Tibial nerve (tissue), 4 donors: ENCODE measurements around the gene GCNT4.

Experiments used
- EP300 ChIP-seq, 2 donors: sonication (generic); formaldehyde crosslinking; IDR thresholded peaks; one replicate each; pipeline ENCODE4 v1.6.1; 2017; ENCODE audit warnings: antibody characterized with exemption in 2 of 2, mild to moderate bottlenecking in 1 of 2
- POLR2A ChIP-seq, 2 donors: fragments of 450-650 bp; IDR thresholded peaks; one replicate each; pipeline ENCODE4 v1.6.1; 2017; ENCODE audit warnings: antibody characterized with exemption in 2 of 2, mild to moderate bottlenecking in 2 of 2, moderate library complexity in 2 of 2
- TF ChIP-seq, protein P1 (sequence below), 5 experiments: fragments of 200-600 bp in 3 of 5; fragments of 450-650 bp in 2 of 5; sonication (generic) in 3 of 5; IDR thresholded peaks; one replicate each; pipeline ENCODE4 v1.5.1; 2016 to 2019; ENCODE audit warnings: antibody characterized with exemption in 5 of 5, mild to moderate bottlenecking in 3 of 5, moderate library complexity in 2 of 5

DNA sequence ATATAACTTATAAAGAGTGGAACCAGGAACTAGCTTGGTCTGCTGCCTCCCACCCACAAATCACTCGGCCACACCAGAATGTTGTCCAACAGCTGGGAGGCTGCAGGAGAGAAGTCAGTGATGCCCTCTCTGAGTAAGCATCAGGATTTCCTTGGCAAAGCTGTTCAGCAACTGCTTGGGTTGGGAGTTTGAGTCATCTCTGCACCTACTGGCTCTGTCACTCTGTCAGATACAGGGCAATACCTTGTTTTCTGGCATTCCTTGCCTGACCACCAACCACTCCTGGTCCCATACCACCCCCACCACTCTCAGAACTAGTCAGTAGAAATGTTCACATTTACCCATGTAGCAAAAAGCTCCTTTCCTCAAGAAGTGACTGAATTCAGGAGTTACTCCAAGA lies 36.8 kb upstream of the GCNT4 start:
- TF ChIP-seq, protein P1, sequence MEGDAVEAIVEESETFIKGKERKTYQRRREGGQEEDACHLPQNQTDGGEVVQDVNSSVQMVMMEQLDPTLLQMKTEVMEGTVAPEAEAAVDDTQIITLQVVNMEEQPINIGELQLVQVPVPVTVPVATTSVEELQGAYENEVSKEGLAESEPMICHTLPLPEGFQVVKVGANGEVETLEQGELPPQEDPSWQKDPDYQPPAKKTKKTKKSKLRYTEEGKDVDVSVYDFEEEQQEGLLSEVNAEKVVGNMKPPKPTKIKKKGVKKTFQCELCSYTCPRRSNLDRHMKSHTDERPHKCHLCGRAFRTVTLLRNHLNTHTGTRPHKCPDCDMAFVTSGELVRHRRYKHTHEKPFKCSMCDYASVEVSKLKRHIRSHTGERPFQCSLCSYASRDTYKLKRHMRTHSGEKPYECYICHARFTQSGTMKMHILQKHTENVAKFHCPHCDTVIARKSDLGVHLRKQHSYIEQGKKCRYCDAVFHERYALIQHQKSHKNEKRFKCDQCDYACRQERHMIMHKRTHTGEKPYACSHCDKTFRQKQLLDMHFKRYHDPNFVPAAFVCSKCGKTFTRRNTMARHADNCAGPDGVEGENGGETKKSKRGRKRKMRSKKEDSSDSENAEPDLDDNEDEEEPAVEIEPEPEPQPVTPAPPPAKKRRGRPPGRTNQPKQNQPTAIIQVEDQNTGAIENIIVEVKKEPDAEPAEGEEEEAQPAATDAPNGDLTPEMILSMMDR (IDR thresholded peaks at IDR 0.05) = no peak
- TF ChIP-seq POLR2A (IDR thresholded peaks at IDR 0.05) (no peak), EP300 (IDR thresholded peaks at IDR 0.05) (no peak)
